ENCODE data around the gene C14orf119. TPM values are rescaled to one million over a fixed set of nuclear protein-coding genes. Genes with fewer than 3 reads are reported as not detected.

The C14orf119 gene
- total and polyA plus RNA-seq, 3 donors from 2014 or later, result 17.7 to 60.8 (median 26.9) TPM

DNA sequence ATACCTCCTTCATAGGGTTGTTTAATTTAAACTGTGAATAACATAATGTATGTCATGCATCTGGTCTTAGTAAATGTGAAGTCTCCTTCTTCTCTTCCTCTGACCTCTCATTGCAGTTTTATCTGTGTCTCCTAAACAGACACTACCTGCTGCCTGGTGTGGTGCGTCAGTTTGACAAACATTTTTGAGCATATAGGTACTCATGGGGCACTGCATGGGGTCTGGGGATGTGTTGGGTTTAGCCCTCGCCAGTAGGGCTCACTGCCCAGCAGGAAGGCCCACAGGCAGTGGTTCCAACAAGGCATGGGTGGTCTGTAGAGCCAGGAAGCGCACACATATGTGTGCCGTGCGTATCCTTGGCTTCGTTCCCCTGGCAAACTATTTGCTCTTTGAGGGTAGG, 26.8 kb downstream of the C14orf119 start:
- no peak overlapping the region for H3K27ac ChIP-seq
- TF ChIP-seq POLR2A (IDR thresholded peaks at IDR 0.05), result no peak
- TF ChIP-seq, protein P1, sequence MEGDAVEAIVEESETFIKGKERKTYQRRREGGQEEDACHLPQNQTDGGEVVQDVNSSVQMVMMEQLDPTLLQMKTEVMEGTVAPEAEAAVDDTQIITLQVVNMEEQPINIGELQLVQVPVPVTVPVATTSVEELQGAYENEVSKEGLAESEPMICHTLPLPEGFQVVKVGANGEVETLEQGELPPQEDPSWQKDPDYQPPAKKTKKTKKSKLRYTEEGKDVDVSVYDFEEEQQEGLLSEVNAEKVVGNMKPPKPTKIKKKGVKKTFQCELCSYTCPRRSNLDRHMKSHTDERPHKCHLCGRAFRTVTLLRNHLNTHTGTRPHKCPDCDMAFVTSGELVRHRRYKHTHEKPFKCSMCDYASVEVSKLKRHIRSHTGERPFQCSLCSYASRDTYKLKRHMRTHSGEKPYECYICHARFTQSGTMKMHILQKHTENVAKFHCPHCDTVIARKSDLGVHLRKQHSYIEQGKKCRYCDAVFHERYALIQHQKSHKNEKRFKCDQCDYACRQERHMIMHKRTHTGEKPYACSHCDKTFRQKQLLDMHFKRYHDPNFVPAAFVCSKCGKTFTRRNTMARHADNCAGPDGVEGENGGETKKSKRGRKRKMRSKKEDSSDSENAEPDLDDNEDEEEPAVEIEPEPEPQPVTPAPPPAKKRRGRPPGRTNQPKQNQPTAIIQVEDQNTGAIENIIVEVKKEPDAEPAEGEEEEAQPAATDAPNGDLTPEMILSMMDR (IDR thresholded peaks at IDR 0.05), result no peak
- no peak for DNase-seq
- H3K4me3 ChIP-seq, result no peak overlapping the region
- no peaks in the 10 kb centered on the region for H3K36me3 ChIP-seq (ENCODE audit: low read depth, missing control alignments)
- intact Hi-C loops (cut with DNase I; ENCODE audit: low total_unique reads), result loop anchor here (5.0 kb wide), 1 partner anchor 65 kb away; no protein-coding TSS in a partner anchor
- H3K9me3 ChIP-seq, result no peaks in the 10 kb centered on the region
- 87 to 95% methylated on average over 6 of the region's 6 CpGs for WGBS, 2 donors
- no peaks in the 10 kb centered on the region for H3K27me3 ChIP-seq
- peaks cover 26% of the 10 kb centered on the region for H3K4me1 ChIP-seq

DNA sequence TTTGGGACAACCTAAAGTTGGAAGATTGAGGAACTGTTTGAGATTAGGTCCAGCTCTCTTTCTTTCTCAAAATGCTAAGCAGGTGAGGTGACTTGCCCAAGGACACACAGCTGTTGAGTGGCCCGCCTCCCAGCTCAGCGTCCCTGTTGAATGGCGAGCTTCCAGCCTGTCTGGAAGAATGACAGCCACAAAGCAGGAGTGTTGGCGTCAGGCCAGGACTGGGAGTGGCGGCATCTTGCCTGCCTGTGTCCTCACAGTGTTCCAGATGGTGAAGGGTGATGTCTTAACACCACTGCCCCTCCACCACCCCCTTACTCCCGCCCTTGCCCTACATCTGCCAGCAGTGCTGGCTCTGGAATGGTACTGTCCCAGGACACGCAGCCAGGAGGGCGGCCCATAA, 28.1 kb downstream of the C14orf119 start:
- intact Hi-C loops (cut with DNase I; ENCODE audit: low total_unique reads), result loop anchor here (5.0 kb wide), 1 partner anchor 64 kb away; no protein-coding TSS in a partner anchor
- TF ChIP-seq, protein P1 (IDR thresholded peaks at IDR 0.05), result no peak
- no peak for TF ChIP-seq POLR2A (IDR thresholded peaks at IDR 0.05)
- DNase-seq, result peak; percentile 69
- 63 to 76% methylated on average over 8 of the region's 8 CpGs for WGBS, 2 donors
- Histone ChIP-seq H3K36me3 (ENCODE audit: low read depth, missing control alignments) (no peaks in the 10 kb centered on the region), H3K9me3 (no peaks in the 10 kb centered on the region), H3K4me1 (peaks cover 26% of the 10 kb centered on the region), H3K27ac (no peak overlapping the region), H3K27me3 (no peaks in the 10 kb centered on the region), H3K4me3 (no peak overlapping the region)

DNA sequence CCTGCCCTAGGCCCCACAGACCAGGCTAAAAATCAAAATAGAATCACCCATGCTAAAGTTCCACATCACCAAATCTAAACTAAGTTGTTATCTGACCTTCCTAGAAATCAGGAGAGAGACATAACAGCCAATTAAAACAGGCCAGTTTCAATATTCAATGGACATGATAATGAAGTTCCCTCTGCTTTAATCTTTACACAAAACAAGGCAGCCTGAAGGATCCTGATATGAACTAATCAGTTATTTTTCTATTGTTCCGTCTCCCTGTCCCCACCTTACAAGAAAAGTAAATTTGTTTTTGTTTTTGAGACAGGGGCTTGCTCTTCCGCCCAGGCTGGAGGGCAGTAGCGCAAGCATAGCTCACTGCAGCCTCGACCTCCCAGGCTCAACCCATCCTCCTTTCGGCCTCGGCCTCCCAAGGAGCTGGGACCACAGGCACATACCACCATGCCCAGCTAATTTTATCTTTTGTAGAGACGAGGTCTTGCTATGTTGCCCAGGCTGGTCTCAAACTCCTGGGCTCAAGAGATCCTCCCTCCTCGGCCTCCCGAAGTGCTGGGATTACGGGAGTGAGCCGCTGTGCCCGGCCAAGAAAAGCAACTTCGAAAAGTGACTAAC, 29.1 kb downstream of the C14orf119 start:
- Histone ChIP-seq H3K27ac (peak overlapping the region in 1 of 2 donors; percentile 36), H3K27me3 (no peaks in the 10 kb centered on the region), H3K4me1 (peaks cover 26% of the 10 kb centered on the region), H3K9me3 (no peaks in the 10 kb centered on the region), H3K4me3 (no peak overlapping the region), H3K36me3 (ENCODE audit: low read depth, missing control alignments) (no peaks in the 10 kb centered on the region)
- no peak for DNase-seq
- intact Hi-C loops (cut with DNase I; ENCODE audit: low total_unique reads), result loop anchor here (5.0 kb wide), 1 partner anchor 63 kb away; no protein-coding TSS in a partner anchor
- TF ChIP-seq POLR2A (IDR thresholded peaks at IDR 0.05), result no peak
- WGBS, 2 donors, result 82 to 86% methylated on average over 13 of the region's 13 CpGs

DNA sequence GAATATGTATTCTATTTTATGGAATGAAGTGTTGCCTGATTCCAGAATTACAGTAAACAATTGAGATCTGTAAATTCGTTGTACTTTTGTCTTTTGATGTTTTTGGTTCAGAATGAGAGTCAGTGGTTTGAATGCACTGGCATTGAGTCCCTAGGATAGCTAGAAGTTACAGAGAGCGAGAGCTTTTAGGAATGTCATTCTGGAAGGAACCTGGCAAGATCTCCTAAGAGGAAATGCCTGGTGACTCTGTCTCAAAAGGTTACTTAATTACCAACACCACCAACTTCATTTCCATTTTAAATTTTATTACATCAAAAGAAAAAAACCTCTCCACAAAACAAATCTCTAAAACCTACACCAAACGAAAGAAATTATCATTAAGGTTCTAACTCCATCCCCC, 29.7 kb downstream of the C14orf119 start:
- no peak for TF ChIP-seq POLR2A (IDR thresholded peaks at IDR 0.05)
- TF ChIP-seq, protein P1 (IDR thresholded peaks at IDR 0.05), result no peak
- H3K4me1 ChIP-seq, result peaks cover 26% of the 10 kb centered on the region
- H3K27ac ChIP-seq, result peak overlapping the region in 1 of 2 donors; percentile 36
- H3K9me3 ChIP-seq, result no peaks in the 10 kb centered on the region
- WGBS, 2 donors, result 44 to 50% methylated on average over 3 of the region's 3 CpGs
- intact Hi-C loops (cut with DNase I; ENCODE audit: low total_unique reads), result no loop called here
- DNase-seq, result no peak
- no peaks in the 10 kb centered on the region for H3K27me3 ChIP-seq
- H3K36me3 ChIP-seq (ENCODE audit: low read depth, missing control alignments), result no peaks in the 10 kb centered on the region
- no peak overlapping the region for H3K4me3 ChIP-seq

DNA sequence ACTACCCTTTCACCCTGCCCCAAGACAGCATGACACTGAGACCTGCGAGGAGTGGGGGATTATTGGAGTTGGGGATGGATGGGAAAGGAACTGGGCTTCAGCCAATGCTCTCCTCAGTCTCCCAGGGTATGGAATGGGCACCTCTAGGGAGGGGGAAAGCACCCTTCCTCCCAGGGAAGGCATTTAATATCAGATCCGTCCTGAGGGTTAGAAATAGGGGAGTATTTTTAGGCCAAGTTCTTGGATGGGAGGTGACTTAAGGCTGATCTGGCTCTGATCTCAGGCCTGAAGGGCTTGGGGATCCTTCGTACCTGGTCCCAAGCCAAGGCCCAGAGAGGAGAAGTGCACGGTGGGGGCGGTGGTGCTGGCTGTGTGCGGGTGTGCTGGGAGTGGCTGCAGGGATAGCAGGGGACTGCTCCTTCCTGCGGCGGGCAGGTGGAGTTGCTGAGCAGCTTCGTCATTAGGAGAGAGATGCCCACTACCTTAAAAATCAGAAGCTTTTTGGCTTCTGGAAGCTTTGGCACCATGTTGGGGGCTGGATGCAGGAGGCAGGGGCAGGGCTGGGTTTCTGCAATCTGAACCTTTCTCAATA, 30.7 kb downstream of the C14orf119 start:
- DNase-seq, result peak; percentile 55
- Histone ChIP-seq H3K4me3 (no peak overlapping the region), H3K4me1 (peaks cover 24% of the 10 kb centered on the region), H3K36me3 (ENCODE audit: low read depth, missing control alignments) (no peaks in the 10 kb centered on the region), H3K27ac (peak overlapping the region in 1 of 2 donors; percentile 36), H3K27me3 (no peaks in the 10 kb centered on the region), H3K9me3 (no peaks in the 10 kb centered on the region)
- no peak for TF ChIP-seq POLR2A (IDR thresholded peaks at IDR 0.05)
- TF ChIP-seq, protein P1 (IDR thresholded peaks at IDR 0.05), result no peak
- WGBS, 2 donors, result 44 to 54% methylated on average over 4 to 9 of the region's 9 CpGs
- intact Hi-C loops (cut with DNase I; ENCODE audit: low total_unique reads), result no loop called here
